Muscle of leg (tissue), 16 donors: ENCODE data around the gene SPECC1. TPM values are rescaled to one million over a fixed set of nuclear protein-coding genes. Genes with fewer than 3 reads are reported as not detected.
"Not testable (repeated sequence)": the region's sequence is repeated elsewhere in the genome, so short reads cannot be mapped to it uniquely, and the experiment has no call there.

Experiments used
- DNase-seq: peaks from one replicate; pipeline ENCODE4 v3.0.0; 2013
- H3K27ac ChIP-seq: one replicate; pipeline ENCODE4 v1.5.1; 2013; ENCODE audit warnings: mild to moderate bottlenecking, low read length, control low read depth
- H3K27me3 ChIP-seq: one replicate; pipeline ENCODE4 v1.6.1; 2013; ENCODE audit warnings: low read length; ENCODE audit not compliant: control insufficient read depth, insufficient read depth
- H3K36me3 ChIP-seq: one replicate; pipeline ENCODE4 v1.6.1; 2013; ENCODE audit warnings: low read length; ENCODE audit not compliant: control insufficient read depth, insufficient read depth
- H3K4me1 ChIP-seq: one replicate; pipeline ENCODE4 v1.6.1; 2013; ENCODE audit warnings: low read length; ENCODE audit not compliant: control insufficient read depth, insufficient read depth
- H3K4me3 ChIP-seq: one replicate; pipeline ENCODE4 v1.5.1; 2013; ENCODE audit warnings: low read length, control low read depth
- H3K9me3 ChIP-seq: replicated peaks from 2 replicates; pipeline ENCODE4 v1.6.1; 2013; ENCODE audit warnings: low read depth, low read length; ENCODE audit not compliant: control insufficient read depth
- WGBS: methylation state at CpG from one replicate; pipeline ENCODE4 v1.1.5; 2013; ENCODE audit warnings: missing lambda C conversion rate; ENCODE audit not compliant: insufficient coverage; 5-methylcytosine and 5-hydroxymethylcytosine counted together
- long read RNA-seq, 11 donors: transcript quantifications; one replicate each; lab custom pipeline, GENCODE V29; 2026
- polyA plus RNA-seq, 8 donors: library from polyadenylated mRNA; unstranded; fragments of 120-200 nt; gene quantifications; one replicate each; pipeline versions ENCODE4 v1.2.1 to v1.2.3, GENCODE V29; 2013; ENCODE audit warnings: inconsistent platforms in 1 of 8, low replicate concordance in 1 of 8; ENCODE audit not compliant: insufficient read length in 8 of 8, insufficient read depth in 1 of 8
- total RNA-seq: library from RNA; stranded (reverse); fragments of 120-200 nt; gene quantifications from one replicate; pipeline ENCODE4 v1.2.4, GENCODE V29; 2013

SPECC1 gene
- total RNA-seq = 11.6 TPM
- 1 to 10 TPM; 5.7 to 9.6 (median 7.0) TPM for polyA plus RNA-seq
- long read RNA-seq, donor 1 = 0 reads
- long read RNA-seq, donor 2 = 0 reads
- long read RNA-seq, donor 3 = 0 reads
- long read RNA-seq, donor 4, partial matches to known transcripts = 0 of 3 reads
- long read RNA-seq, donor 4, other reads (novel, unspliced or antisense) = 0 of 3 reads
- long read RNA-seq, donor 5, partial matches to known transcripts = 0 of 1 reads
- long read RNA-seq, donor 5, other reads (novel, unspliced or antisense) = 0 of 1 reads
- long read RNA-seq, donor 6 = 0 reads
- long read RNA-seq, donor 7 = 0 reads
- long read RNA-seq, donor 8 = 0 reads
- long read RNA-seq, donor 9 = 0 reads
- long read RNA-seq, donor 10 = 0 reads
- long read RNA-seq, donor 11, partial matches to known transcripts = 0 of 1 reads
- long read RNA-seq, donor 11, other reads (novel, unspliced or antisense) = 0 of 1 reads

- H3K27ac ChIP-seq = peak within 1 kb of the TSS; percentile 38
- peak within 1 kb of the TSS; percentile 40 for H3K4me3 ChIP-seq
- H3K36me3 ChIP-seq = no peaks in the 10 kb centered on the region
- no peaks in the 10 kb centered on the region for H3K9me3 ChIP-seq
- peak; percentile 80 for DNase-seq
- peaks cover 41% of the 10 kb centered on the region for H3K27me3 ChIP-seq
- WGBS = under 1% methylated on average over 85 of the region's 96 CpGs
- peaks cover 15% of the 10 kb centered on the region for H3K4me1 ChIP-seq
These were observed at the start of gene SPECC1 for GRCh38 chr17:20009302-20010098. Gene SPECC1 (plus strand): TSS chr17:20009359. CDS start chr17:20096652, 87,293 bp downstream.

- WGBS = no CpG with 5 or more reads among the region's 2 CpGs
- not testable (repeated sequence) for H3K4me3 ChIP-seq
These were observed 46.2 kb upstream of the SPECC1 start for GRCh38 chr17:19962954-19963353.

GRCh38 chr17:19973156-19973555 is 36.0 kb upstream of the SPECC1 start:
- H3K4me1 ChIP-seq = peaks cover 7% of the 10 kb centered on the region
- peaks cover 15% of the 10 kb centered on the region for H3K36me3 ChIP-seq
- no CpG with 5 or more reads among the region's 2 CpGs for WGBS
- no peak overlapping the region for H3K4me3 ChIP-seq
- no peak for DNase-seq
- H3K27ac ChIP-seq = no peak overlapping the region
- no peaks in the 10 kb centered on the region for H3K9me3 ChIP-seq
- no peaks in the 10 kb centered on the region for H3K27me3 ChIP-seq

More at GRCh38 chr17:19962954-19963353, 46.2 kb upstream of the SPECC1 start:
- H3K27ac ChIP-seq, H3K9me3 ChIP-seq, H3K27me3 ChIP-seq, H3K4me1 ChIP-seq, DNase-seq: not testable (repeated sequence)
- peaks cover 16% of the 10 kb centered on the region for H3K36me3 ChIP-seq

GRCh38 chr17:19975601-19976000 is 33.6 kb upstream of the SPECC1 start:
- Histone ChIP-seq H3K27me3 (no peaks in the 10 kb centered on the region), H3K9me3 (no peaks in the 10 kb centered on the region), H3K4me3 (no peak overlapping the region), H3K27ac (no peak overlapping the region), H3K36me3 (peaks cover 8% of the 10 kb centered on the region), H3K4me1 (peaks cover 16% of the 10 kb centered on the region)
- no CpG with 5 or more reads among the region's 3 CpGs for WGBS
- DNase-seq = no peak

GRCh38 chr17:19977293-19978208 is 31.6 kb upstream of the SPECC1 start, which contains the start of gene AKAP10:
Gene AKAP10 (minus strand): TSS chr17:19977828. CDS start chr17:19977679, 149 bp downstream.
- no peaks in the 10 kb centered on the region for H3K36me3 ChIP-seq
- under 1% methylated on average over 74 of the region's 75 CpGs for WGBS
- H3K9me3 ChIP-seq = no peaks in the 10 kb centered on the region
- peak; percentile 95 for DNase-seq
- no peaks in the 10 kb centered on the region for H3K27me3 ChIP-seq
- peak within 1 kb of the TSS; percentile 89 for H3K27ac ChIP-seq
- H3K4me3 ChIP-seq = peak within 1 kb of the TSS; percentile 85
- H3K4me1 ChIP-seq = peaks cover 16% of the 10 kb centered on the region

GRCh38 chr17:19978209-19978802 is 30.9 kb upstream of the SPECC1 start:
- peak overlapping the region; percentile 85 for H3K4me3 ChIP-seq
- H3K4me1 ChIP-seq = peaks cover 16% of the 10 kb centered on the region
- 13% methylated on average over 19 of the region's 22 CpGs for WGBS
- no peaks in the 10 kb centered on the region for H3K9me3 ChIP-seq
- peak; percentile 62 for DNase-seq
- no peaks in the 10 kb centered on the region for H3K36me3 ChIP-seq
- peak overlapping the region; percentile 89 for H3K27ac ChIP-seq
- H3K27me3 ChIP-seq = no peaks in the 10 kb centered on the region

GRCh38 chr17:19978805-19979211 is 30.4 kb upstream of the SPECC1 start:
- DNase-seq = no peak
- H3K36me3 ChIP-seq = no peaks in the 10 kb centered on the region
- peaks cover 16% of the 10 kb centered on the region for H3K4me1 ChIP-seq
- H3K27me3 ChIP-seq = no peaks in the 10 kb centered on the region
- no peaks in the 10 kb centered on the region for H3K9me3 ChIP-seq
- H3K27ac ChIP-seq = no peak overlapping the region
- 96% methylated on average over 8 of the region's 13 CpGs for WGBS
- no peak overlapping the region for H3K4me3 ChIP-seq

GRCh38 chr17:19979917-19980770 is 29.0 kb upstream of the SPECC1 start:
- H3K9me3 ChIP-seq = no peaks in the 10 kb centered on the region
- 66% methylated on average over 34 of the region's 43 CpGs for WGBS
- DNase-seq = peak; percentile 46
- H3K27ac ChIP-seq = no peak overlapping the region
- H3K4me1 ChIP-seq = peaks cover 16% of the 10 kb centered on the region
- H3K27me3 ChIP-seq = no peaks in the 10 kb centered on the region
- no peaks in the 10 kb centered on the region for H3K36me3 ChIP-seq
- H3K4me3 ChIP-seq = no peak overlapping the region
